Mammary epithelial cell (primary cell): ENCODE results near the gene SRGAP3.

ENCODE experiments used
- CTCF ChIP-seq, 2 donors: IDR thresholded peaks in 1 of 2; conservative IDR thresholded peaks in 1 of 2; 2 replicates each; pipeline ENCODE4 v1.5.1; 2011 to 2012; ENCODE audit warnings: inconsistent platforms in 2 of 2, low read length in 2 of 2, mild to moderate bottlenecking in 2 of 2, control low read depth in 1 of 2, low read depth in 1 of 2; ENCODE audit not compliant: insufficient read depth in 1 of 2; ENCODE audit errors: extremely low read depth in 1 of 2
- EZH2 ChIP-seq: IDR thresholded peaks from 2 replicates; pipeline ENCODE4 v1.6.1; 2012; ENCODE audit warnings: low read length, inconsistent platforms, borderline replicate concordance

GRCh38 chr3:9139366-9139765 lies 110.1 kb downstream of the SRGAP3 start:
- TF ChIP-seq CTCF (conservative IDR thresholded peaks at IDR 0.05 in 1 of 2, IDR thresholded peaks at IDR 0.05 in 1 of 2; ENCODE audit: extremely low read depth in 1 of 2, insufficient read depth in 1 of 2, low read depth in 1 of 2, low read length in 2 of 2) (no peak), EZH2 (no peak)
